Activated CD8-positive, alpha-beta T cell treated with anti-CD3 and anti-CD28 coated beads, Interleukin-2, amount 10 ng/mL, durations not matched to agents 7 days and 5 days (primary cell): ENCODE measurements around the gene BCAS1. TPM values are rescaled to one million over a fixed set of nuclear protein-coding genes. Genes with fewer than 3 reads are reported as not detected.

Experiments used
- ATAC-seq: fragments of 150-1000 bp; cut with Tn5 transposase; one replicate; pipeline ENCODE4 v1.10.0; 2021; ENCODE audit warnings: moderate library complexity
- CTCF ChIA-PET: fragments of 350-600 bp; sonication (Branson Sonifier 250); formaldehyde crosslinking; loops from one replicate; lab custom pipeline; 2021; ENCODE audit warnings: antibody characterized with exemption; lab: Charles Lee
- POLR2A ChIA-PET: fragments of 350-600 bp; sonication (Branson Sonifier 250); formaldehyde crosslinking; loops from one replicate; lab custom pipeline; 2021; ENCODE audit warnings: antibody characterized with exemption; lab: Charles Lee
- DNase-seq: peaks from one replicate; pipeline ENCODE4 v3.0.0-alpha.2; 2020
- H3K27ac Mint-ChIP-seq: one replicate; pipeline ENCODE4 v1.8.0; 2021; ENCODE audit warnings: mild to moderate bottlenecking, mixed read lengths
- H3K27me3 Mint-ChIP-seq: one replicate; pipeline ENCODE4 v1.8.0; 2021; ENCODE audit warnings: low read depth, mixed read lengths
- H3K36me3 Mint-ChIP-seq: one replicate; pipeline ENCODE4 v1.8.0; 2021; ENCODE audit warnings: low read depth, mixed read lengths
- H3K4me1 Mint-ChIP-seq: one replicate; pipeline ENCODE4 v1.8.0; 2021; ENCODE audit warnings: low read depth, mixed read lengths
- H3K4me3 Mint-ChIP-seq: one replicate; pipeline ENCODE4 v1.8.0; 2021; ENCODE audit warnings: mild to moderate bottlenecking, mixed read lengths
- H3K9me3 Mint-ChIP-seq: one replicate; pipeline ENCODE4 v1.8.0; 2022; ENCODE audit warnings: mixed read lengths; ENCODE audit not compliant: insufficient read depth
- total RNA-seq, 2 experiments: library from RNA; stranded (reverse); gene quantifications; one replicate each; pipeline ENCODE4 v1.2.3, GENCODE V29; 2021

BCAS1 gene
- total RNA-seq, 2 experiments from 2014 or later = not detected

DNA sequence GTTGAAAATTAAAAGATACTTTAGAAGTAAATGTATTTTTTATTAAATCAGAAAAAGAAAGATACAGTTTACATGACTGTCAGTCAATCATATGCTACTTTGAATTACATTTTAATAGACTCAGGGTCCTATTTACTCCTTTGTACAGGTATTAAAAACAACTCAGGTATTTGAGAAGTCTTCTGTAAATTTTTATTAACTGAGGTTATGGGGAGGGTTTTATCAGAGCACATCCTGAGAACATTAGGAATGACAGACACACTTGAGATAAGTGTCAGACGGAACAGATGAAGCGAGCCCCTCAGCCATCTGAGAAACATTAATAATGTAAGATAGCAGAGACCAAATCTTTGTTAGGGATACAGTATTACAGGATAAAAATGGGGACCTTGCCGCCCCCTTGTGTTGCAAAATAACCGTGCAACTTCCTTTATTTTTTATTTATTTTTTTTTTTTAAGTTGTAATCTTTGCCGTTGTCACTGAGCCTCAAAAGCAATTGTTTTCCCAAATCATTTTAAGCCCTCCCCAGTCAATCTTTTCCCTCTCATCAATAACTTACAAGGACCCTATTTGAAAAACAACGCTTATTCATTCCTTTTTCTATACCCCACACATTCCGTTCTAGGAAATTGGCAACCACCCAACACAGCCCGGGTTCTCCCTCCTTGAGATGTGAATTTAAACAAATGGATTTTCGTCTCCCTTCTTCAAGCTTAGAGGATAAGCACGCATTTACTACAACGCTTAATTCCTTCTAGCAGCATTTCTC is 126.7 kb downstream of the BCAS1 start:
- POLR2A ChIA-PET = no interaction called here
- Mint-ChIP-seq H3K27ac (no peak overlapping the region), H3K27me3 (no peaks in the 10 kb centered on the region), H3K36me3 (no peaks in the 10 kb centered on the region), H3K4me3 (peak overlapping the region; percentile 47), H3K9me3 (no peaks in the 10 kb centered on the region), H3K4me1 (peaks cover 58% of the 10 kb centered on the region)
- ATAC-seq (peak; percentile 43), DNase-seq (peak; percentile 64)
- CTCF ChIA-PET = interaction anchor here (0.6 to 2.0 kb wide), 11 partner anchors 9 to 364 kb away, joined by 3 to 6 read pairs (median 4); no protein-coding TSS in a partner anchor

DNA sequence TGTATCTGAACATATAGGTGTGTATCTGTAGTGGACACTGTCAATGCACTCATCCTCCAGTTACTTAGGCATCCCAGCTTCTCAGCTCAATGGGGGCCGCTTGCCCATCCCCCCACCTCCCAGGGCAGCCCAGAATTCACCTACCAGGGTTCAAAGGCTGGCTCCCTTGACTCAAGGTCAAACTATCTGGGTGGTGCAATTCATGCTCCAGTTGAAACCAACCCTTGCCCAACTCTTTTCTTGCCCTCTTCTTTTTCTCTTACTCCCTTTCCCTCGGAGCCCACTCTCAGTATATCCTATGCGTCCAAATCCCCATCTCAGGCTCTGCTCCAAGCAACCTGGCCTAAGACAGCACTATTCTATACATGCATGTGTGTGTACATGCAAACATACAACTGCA is 127.4 kb downstream of the BCAS1 start:
- Mint-ChIP-seq H3K4me3 (no peak overlapping the region), H3K36me3 (no peaks in the 10 kb centered on the region), H3K4me1 (peaks cover 53% of the 10 kb centered on the region), H3K27me3 (no peaks in the 10 kb centered on the region), H3K9me3 (no peaks in the 10 kb centered on the region), H3K27ac (no peak overlapping the region)
- ChIA-PET CTCF (interaction anchor here (0.7 to 2.1 kb wide), 7 partner anchors 9 to 278 kb away, joined by 3 to 6 read pairs (median 4); no protein-coding TSS in a partner anchor), POLR2A (no interaction called here)
- no peak for DNase-seq
- ATAC-seq = no peak

DNA sequence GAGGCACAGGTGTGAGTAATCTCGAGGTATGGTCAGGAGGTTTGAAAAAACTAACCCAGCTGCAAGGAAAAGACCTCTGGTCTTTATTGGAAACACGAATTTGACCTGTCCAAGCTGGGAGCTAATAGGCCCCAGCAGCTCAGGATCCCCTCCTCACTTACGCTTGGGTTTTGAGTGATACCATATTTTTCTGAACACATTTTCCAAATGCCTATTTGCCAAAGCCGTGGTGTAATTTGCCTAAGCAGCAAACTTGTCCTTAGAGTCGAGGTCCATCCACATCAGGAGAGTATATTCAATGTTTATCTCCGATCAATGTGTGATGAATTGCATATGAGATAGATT is 128.0 kb downstream of the BCAS1 start:
- DNase-seq = no peak

DNA sequence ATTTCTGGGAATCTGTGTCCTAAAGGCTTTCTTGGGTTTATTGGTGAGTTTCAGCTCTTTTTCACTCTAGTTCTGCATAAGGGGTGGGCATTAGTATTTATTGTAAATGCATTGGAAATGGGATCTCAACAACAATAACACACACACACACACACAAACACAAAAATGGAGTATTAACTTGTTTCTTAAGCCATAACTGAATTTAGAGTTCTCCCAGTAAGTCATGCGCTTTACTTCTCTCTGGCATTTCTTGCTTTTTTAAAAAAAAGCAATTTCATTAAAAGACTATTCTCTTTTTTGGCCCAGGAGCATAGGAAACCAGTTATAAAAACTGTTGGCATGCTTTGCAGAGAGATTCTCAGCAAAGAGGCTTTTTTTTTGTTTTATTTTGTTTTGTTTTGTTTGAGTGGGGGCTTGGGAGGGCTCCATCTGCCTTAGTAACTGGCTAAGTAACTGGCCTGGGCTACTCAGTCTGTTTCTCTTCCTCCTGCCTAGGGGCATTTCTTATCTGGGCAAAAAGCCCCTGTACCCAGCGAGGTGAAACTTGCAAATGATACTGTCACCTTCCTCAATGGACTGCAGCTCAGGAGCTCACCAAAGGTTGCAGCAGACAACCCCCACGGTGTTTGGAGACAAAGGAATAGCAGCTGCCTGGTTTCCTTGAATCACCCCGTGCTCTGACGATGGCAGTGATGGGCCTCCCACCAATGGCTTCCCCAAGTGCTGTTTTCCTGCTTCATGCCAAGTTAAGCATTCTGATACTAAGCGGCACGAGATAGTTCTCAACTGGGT is 128.5 kb downstream of the BCAS1 start:
- Mint-ChIP-seq H3K9me3 (no peaks in the 10 kb centered on the region), H3K36me3 (no peaks in the 10 kb centered on the region), H3K27ac (peak overlapping the region; percentile 8), H3K4me1 (peaks cover 49% of the 10 kb centered on the region), H3K27me3 (no peaks in the 10 kb centered on the region), H3K4me3 (no peak overlapping the region)
- POLR2A ChIA-PET = no interaction called here
- no peak for ATAC-seq
- CTCF ChIA-PET = interaction anchor here (0.7 to 2.7 kb wide), 11 partner anchors 8 to 364 kb away, joined by 3 to 14 read pairs (median 4); no protein-coding TSS in a partner anchor
- DNase-seq = no peak

More for the DNA sequence above, 128.0 kb downstream of the BCAS1 start:
- ChIA-PET POLR2A (no interaction called here), CTCF (interaction anchor here (0.7 to 2.1 kb wide), 10 partner anchors 9 to 364 kb away, joined by 3 to 6 read pairs (median 4); no protein-coding TSS in a partner anchor)
- Mint-ChIP-seq H3K36me3 (no peaks in the 10 kb centered on the region), H3K27me3 (no peaks in the 10 kb centered on the region), H3K9me3 (no peaks in the 10 kb centered on the region), H3K4me1 (peaks cover 52% of the 10 kb centered on the region), H3K27ac (no peak overlapping the region), H3K4me3 (no peak overlapping the region)
- ATAC-seq = no peak

DNA sequence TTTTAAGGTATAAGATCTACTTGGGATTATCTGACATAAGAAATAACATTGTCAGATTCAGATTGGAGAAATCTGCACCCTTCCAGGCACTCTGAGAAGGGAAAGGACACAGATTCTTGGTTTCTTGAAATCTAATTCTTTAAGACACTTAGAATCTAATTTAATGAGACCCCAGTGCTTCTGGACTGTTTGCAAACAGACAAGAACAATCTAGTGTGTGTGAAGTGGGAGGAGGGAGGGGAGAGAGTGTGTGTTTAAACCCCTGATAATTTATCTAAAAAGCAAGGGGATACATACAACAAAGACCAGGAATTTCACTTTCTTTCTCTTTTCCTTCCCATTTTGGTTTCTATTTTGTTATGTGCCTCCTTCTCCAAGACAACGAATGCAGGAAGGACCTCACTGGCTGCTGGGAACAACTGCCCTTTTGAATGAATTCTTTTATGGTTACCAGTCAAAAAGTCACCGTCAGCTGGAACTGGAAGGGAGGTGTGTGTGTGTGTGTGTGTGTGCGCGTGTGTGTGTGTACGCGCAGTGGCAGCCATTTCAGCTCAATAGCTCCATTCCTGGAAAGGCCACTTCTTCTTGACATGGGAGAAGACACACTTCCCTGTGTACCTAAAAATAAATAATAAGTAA is 129.4 kb downstream of the BCAS1 start:
- ChIA-PET POLR2A (interaction anchor here (0.8 to 1.0 kb wide), 2 partner anchors 363 to 365 kb away, joined by 3 read pairs; no protein-coding TSS in a partner anchor), CTCF (interaction anchor here (1.1 to 4.2 kb wide), 17 partner anchors 9 to 732 kb away, joined by 3 to 64 read pairs (median 6); no protein-coding TSS in a partner anchor)
- Mint-ChIP-seq H3K4me3 (peak overlapping the region; percentile 4), H3K9me3 (no peaks in the 10 kb centered on the region), H3K27ac (peak overlapping the region; percentile 3), H3K4me1 (peaks cover 51% of the 10 kb centered on the region), H3K36me3 (no peaks in the 10 kb centered on the region), H3K27me3 (no peaks in the 10 kb centered on the region)
- ATAC-seq (no peak), DNase-seq (no peak)

DNA sequence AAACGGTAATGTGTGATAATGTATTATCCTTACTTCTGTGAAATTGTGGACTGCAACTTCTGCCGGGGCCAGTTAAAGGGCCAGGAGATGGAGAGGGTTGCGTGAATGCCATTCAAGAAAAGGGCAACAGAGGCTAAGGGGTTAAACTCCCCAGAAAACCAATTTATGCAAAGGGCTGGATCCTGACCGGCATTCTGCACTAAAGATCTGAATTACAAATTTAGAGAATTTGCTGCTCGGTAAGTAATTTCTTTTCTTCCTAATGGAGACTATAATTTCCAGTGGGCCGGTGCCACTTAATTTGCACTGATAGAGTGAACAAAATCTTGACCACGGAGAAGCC is 130.1 kb downstream of the BCAS1 start:
- POLR2A ChIA-PET = interaction anchor here (0.8 to 1.6 kb wide), 9 partner anchors 9 to 364 kb away, joined by 3 to 6 read pairs (median 4); no protein-coding TSS in a partner anchor
- CTCF ChIA-PET = interaction anchor here (0.7 to 4.2 kb wide), 57 partner anchors 8 to 732 kb away, joined by 3 to 64 read pairs (median 5); no protein-coding TSS in a partner anchor

DNA sequence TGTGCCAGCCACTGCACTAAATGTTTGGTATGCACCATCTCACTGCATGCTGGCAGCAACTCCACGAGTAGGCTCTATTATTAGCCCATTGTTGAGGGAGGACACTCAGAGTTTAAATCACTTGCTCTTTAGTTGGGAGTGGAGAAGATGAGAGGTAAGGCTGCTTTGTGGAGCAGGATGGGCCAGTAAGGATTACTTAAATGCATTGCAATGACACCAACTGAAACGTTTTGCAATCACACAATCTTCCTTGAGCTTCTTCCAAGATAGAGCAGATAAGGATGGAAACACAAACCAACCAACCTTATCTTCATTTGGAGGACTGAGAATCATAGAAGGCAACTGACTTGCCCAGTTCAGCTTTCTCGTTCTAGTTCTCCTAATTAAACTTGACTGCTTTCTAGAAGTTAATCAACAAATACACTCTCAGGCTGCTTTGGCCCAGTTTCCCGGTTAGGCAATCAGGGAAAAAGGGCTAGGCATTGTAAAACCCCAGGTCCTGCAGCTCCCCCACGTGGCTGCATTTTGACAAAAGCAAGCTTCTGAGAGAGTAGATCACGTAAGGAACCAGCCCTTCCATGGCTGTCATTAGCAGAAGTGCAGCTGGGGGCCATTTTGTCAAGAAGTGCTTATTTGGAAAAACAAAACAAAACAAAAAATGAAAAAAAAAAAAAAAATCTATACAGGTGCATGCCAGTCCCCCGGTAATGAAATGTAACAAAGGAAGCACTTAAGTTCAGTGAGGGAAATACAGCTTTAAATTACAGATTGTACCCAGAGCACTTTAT is 130.6 kb downstream of the BCAS1 start:
- ChIA-PET POLR2A (interaction anchor here (0.6 to 1.6 kb wide), 10 partner anchors 9 to 364 kb away, joined by 3 to 6 read pairs (median 4); no protein-coding TSS in a partner anchor), CTCF (interaction anchor here (0.7 to 4.2 kb wide), 64 partner anchors 8 to 731 kb away, joined by 3 to 64 read pairs (median 4); no protein-coding TSS in a partner anchor)
- H3K27me3 Mint-ChIP-seq = no peaks in the 10 kb centered on the region
- H3K4me3 Mint-ChIP-seq = no peak overlapping the region
- no peaks in the 10 kb centered on the region for H3K36me3 Mint-ChIP-seq
- DNase-seq (peak; percentile 89), ATAC-seq (peak; percentile 82)
- no peaks in the 10 kb centered on the region for H3K9me3 Mint-ChIP-seq
- H3K4me1 Mint-ChIP-seq = peaks cover 62% of the 10 kb centered on the region
- no peak overlapping the region for H3K27ac Mint-ChIP-seq

More for the DNA sequence above, 130.1 kb downstream of the BCAS1 start:
- no peaks in the 10 kb centered on the region for H3K36me3 Mint-ChIP-seq
- H3K27me3 Mint-ChIP-seq = no peaks in the 10 kb centered on the region
- peaks cover 57% of the 10 kb centered on the region for H3K4me1 Mint-ChIP-seq
- H3K9me3 Mint-ChIP-seq = no peaks in the 10 kb centered on the region
- no peak overlapping the region for H3K27ac Mint-ChIP-seq
- ATAC-seq (no peak), DNase-seq (no peak)
- no peak overlapping the region for H3K4me3 Mint-ChIP-seq

DNA sequence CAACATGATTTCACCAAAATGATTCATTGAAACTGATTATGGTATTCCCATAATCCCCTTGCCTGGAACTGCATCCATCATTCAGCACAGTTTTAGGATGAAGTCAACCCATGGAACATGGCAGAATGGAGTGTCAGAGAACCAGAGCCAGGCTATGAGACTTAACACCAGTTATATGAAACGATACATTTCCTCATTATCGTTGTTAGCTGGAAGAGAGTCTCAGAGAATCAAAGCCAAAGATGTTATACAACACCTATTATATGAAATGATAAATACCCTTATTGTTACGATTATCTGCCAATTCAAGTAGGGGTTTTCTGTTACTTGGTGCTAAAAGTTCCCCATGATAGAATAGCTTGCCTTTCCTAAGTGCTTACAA is 131.2 kb downstream of the BCAS1 start:
- no peaks in the 10 kb centered on the region for H3K27me3 Mint-ChIP-seq
- ATAC-seq = no peak
- H3K36me3 Mint-ChIP-seq = no peaks in the 10 kb centered on the region
- DNase-seq = no peak
- peaks cover 66% of the 10 kb centered on the region for H3K4me1 Mint-ChIP-seq
- ChIA-PET POLR2A (interaction anchor here (0.6 to 1.6 kb wide), 5 partner anchors 55 to 317 kb away, joined by 3 to 6 read pairs (median 3); no protein-coding TSS in a partner anchor), CTCF (interaction anchor here (0.7 to 4.2 kb wide), 47 partner anchors 9 to 392 kb away, joined by 3 to 64 read pairs (median 6); no protein-coding TSS in a partner anchor)
- no peak overlapping the region for H3K27ac Mint-ChIP-seq
- no peaks in the 10 kb centered on the region for H3K9me3 Mint-ChIP-seq
- no peak overlapping the region for H3K4me3 Mint-ChIP-seq

DNA sequence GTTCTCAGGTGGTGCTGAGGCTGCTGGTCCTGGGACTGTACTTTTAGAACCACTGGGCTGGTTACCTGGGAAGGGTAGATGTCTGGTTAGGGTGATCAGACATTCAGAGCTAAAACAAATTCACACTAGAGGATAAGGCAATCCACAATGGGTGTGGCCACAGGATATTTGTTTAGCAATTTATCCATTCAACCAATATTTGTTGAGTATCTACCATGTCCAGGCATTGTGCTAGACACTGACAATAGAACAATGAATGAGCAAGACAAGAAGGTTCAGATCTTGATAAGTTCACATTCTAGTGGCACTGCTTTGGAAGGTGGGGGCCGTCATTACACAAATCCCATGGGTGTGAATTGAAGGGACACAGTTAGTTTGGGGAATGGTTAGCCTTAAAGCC is 131.7 kb downstream of the BCAS1 start:
- DNase-seq (no peak), ATAC-seq (no peak)
- POLR2A ChIA-PET = interaction anchor here (0.6 to 1.6 kb wide), 2 partner anchors 110 to 188 kb away, joined by 3 to 6 read pairs; no protein-coding TSS in a partner anchor

DNA sequence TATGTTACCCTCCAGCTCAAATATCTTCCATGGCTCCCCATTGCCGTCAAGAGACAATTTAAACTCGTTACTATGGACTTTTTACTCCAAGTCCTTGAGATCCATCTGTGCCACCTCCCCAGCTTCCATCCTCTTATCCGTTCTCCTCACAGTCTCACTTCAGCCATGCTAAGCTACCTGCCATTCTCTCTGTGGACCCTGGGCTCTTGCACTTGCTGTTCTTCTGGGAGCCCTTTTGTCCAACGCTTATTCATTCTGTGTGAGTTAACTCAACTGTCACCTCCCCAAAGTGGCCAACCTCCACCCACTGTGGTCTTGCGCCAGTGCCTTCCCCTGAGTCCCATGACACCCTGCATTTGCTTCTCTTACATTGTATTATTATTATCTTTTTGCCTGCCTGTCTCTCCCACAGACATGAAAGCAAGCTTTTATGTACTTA is 132.4 kb downstream of the BCAS1 start:
- H3K27me3 Mint-ChIP-seq = no peaks in the 10 kb centered on the region
- peaks cover 68% of the 10 kb centered on the region for H3K4me1 Mint-ChIP-seq
- POLR2A ChIA-PET = no interaction called here
- H3K4me3 Mint-ChIP-seq = no peak overlapping the region
- no peak overlapping the region for H3K27ac Mint-ChIP-seq
- no peaks in the 10 kb centered on the region for H3K36me3 Mint-ChIP-seq
- DNase-seq (no peak), ATAC-seq (no peak)
- no peaks in the 10 kb centered on the region for H3K9me3 Mint-ChIP-seq
- CTCF ChIA-PET = interaction anchor here (0.6 to 4.2 kb wide), 9 partner anchors 7 to 371 kb away, joined by 3 to 64 read pairs (median 4); no protein-coding TSS in a partner anchor

More for the DNA sequence above, 131.7 kb downstream of the BCAS1 start:
- H3K4me1 Mint-ChIP-seq = peaks cover 67% of the 10 kb centered on the region
- H3K36me3 Mint-ChIP-seq = no peaks in the 10 kb centered on the region
- CTCF ChIA-PET = interaction anchor here (0.6 to 4.2 kb wide), 22 partner anchors 8 to 391 kb away, joined by 3 to 64 read pairs (median 6); no protein-coding TSS in a partner anchor
- no peak overlapping the region for H3K4me3 Mint-ChIP-seq
- no peaks in the 10 kb centered on the region for H3K27me3 Mint-ChIP-seq
- no peak overlapping the region for H3K27ac Mint-ChIP-seq
- H3K9me3 Mint-ChIP-seq = no peaks in the 10 kb centered on the region
